ENCODE results near the gene C20orf202.
A peak's percentile ranks its signal among the peaks of the same experiment; 100 is the strongest.

Gene C20orf202

DNA sequence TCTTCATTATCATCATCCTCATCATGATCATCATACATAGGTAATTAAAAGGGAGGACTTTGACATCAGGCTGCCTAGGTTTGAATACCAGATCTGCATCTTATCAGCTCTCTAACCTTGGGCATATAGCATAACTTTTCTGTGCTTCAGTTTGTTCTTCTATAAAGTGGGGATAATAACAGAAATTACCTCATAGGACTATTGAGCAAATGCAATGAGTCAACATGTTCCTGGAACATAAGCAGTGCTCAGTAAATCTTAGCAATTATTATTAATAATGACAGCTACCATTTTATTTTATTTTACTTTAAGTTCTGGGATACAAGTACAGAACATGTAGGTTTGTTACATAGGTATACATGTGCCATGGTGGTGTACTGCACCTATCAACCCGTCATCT is 7.2 kb downstream of the C20orf202 start:
- no peaks in the 10 kb centered on the region for H3K9me3 ChIP-seq (ENCODE audit: insufficient read depth, low read length, severe bottlenecking)
- no peak overlapping the region for H3K4me3 ChIP-seq (ENCODE audit: low read depth in 1 of 2, low read length in 2 of 2)
- H3K4me2 ChIP-seq (ENCODE audit: insufficient read depth, low read length): no peak overlapping the region
- ATAC-seq (ENCODE audit: insufficient read depth, low read depth) (no peak), DNase-seq (no peak)
- no peak for TF ChIP-seq EZH2 (IDR thresholded peaks at IDR 0.05; ENCODE audit: borderline replicate concordance, low read depth, low read length, severe bottlenecking)
- TF ChIP-seq, protein P1, sequence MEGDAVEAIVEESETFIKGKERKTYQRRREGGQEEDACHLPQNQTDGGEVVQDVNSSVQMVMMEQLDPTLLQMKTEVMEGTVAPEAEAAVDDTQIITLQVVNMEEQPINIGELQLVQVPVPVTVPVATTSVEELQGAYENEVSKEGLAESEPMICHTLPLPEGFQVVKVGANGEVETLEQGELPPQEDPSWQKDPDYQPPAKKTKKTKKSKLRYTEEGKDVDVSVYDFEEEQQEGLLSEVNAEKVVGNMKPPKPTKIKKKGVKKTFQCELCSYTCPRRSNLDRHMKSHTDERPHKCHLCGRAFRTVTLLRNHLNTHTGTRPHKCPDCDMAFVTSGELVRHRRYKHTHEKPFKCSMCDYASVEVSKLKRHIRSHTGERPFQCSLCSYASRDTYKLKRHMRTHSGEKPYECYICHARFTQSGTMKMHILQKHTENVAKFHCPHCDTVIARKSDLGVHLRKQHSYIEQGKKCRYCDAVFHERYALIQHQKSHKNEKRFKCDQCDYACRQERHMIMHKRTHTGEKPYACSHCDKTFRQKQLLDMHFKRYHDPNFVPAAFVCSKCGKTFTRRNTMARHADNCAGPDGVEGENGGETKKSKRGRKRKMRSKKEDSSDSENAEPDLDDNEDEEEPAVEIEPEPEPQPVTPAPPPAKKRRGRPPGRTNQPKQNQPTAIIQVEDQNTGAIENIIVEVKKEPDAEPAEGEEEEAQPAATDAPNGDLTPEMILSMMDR (IDR thresholded peaks at IDR 0.05; ENCODE audit: borderline replicate concordance, extremely low read depth, low read length, poor library complexity, severe bottlenecking): no peak
- H2AFZ ChIP-seq (ENCODE audit: low read depth, low read length): no peak overlapping the region
- H3K79me2 ChIP-seq (ENCODE audit: insufficient read depth, low read length): no peaks in the 10 kb centered on the region
- H3K4me1 ChIP-seq (ENCODE audit: insufficient read depth, low read length): no peaks in the 10 kb centered on the region
- H3K9ac ChIP-seq (ENCODE audit: low read depth, low read length): no peak overlapping the region
- no peaks in the 10 kb centered on the region for H3K36me3 ChIP-seq (ENCODE audit: insufficient read depth, low read length)
- H3K27ac ChIP-seq (ENCODE audit: low read length): no peak overlapping the region
- peaks cover 16% of the 10 kb centered on the region for H3K27me3 ChIP-seq (ENCODE audit: insufficient read depth, low read length, poor library complexity)
- no peaks in the 10 kb centered on the region for H4K20me1 ChIP-seq (ENCODE audit: insufficient read depth, low read length)

GRCh38 chr20:1212023-1212422 is 8.8 kb downstream of the C20orf202 start:
- TF ChIP-seq, protein P1 (IDR thresholded peaks at IDR 0.05; ENCODE audit: borderline replicate concordance, extremely low read depth, low read length, poor library complexity, severe bottlenecking): no peak
- no peak for TF ChIP-seq EZH2 (IDR thresholded peaks at IDR 0.05; ENCODE audit: borderline replicate concordance, low read depth, low read length, severe bottlenecking)
- no peak overlapping the region for H3K27ac ChIP-seq (ENCODE audit: low read length)
- H3K27me3 ChIP-seq (ENCODE audit: insufficient read depth, low read length, poor library complexity): peaks cover 16% of the 10 kb centered on the region
- no peak overlapping the region for H2AFZ ChIP-seq (ENCODE audit: low read depth, low read length)
- ATAC-seq (ENCODE audit: insufficient read depth, low read depth) (no peak), DNase-seq (no peak)
- H3K9me3 ChIP-seq (ENCODE audit: insufficient read depth, low read length, severe bottlenecking): no peaks in the 10 kb centered on the region
- H3K4me2 ChIP-seq (ENCODE audit: insufficient read depth, low read length): no peak overlapping the region
- no peaks in the 10 kb centered on the region for H3K4me1 ChIP-seq (ENCODE audit: insufficient read depth, low read length)
- H3K79me2 ChIP-seq (ENCODE audit: insufficient read depth, low read length): no peaks in the 10 kb centered on the region
- H4K20me1 ChIP-seq (ENCODE audit: insufficient read depth, low read length): no peaks in the 10 kb centered on the region
- H3K4me3 ChIP-seq (ENCODE audit: low read depth in 1 of 2, low read length in 2 of 2): no peak overlapping the region
- H3K36me3 ChIP-seq (ENCODE audit: insufficient read depth, low read length): no peaks in the 10 kb centered on the region
- H3K9ac ChIP-seq (ENCODE audit: low read depth, low read length): no peak overlapping the region

DNA sequence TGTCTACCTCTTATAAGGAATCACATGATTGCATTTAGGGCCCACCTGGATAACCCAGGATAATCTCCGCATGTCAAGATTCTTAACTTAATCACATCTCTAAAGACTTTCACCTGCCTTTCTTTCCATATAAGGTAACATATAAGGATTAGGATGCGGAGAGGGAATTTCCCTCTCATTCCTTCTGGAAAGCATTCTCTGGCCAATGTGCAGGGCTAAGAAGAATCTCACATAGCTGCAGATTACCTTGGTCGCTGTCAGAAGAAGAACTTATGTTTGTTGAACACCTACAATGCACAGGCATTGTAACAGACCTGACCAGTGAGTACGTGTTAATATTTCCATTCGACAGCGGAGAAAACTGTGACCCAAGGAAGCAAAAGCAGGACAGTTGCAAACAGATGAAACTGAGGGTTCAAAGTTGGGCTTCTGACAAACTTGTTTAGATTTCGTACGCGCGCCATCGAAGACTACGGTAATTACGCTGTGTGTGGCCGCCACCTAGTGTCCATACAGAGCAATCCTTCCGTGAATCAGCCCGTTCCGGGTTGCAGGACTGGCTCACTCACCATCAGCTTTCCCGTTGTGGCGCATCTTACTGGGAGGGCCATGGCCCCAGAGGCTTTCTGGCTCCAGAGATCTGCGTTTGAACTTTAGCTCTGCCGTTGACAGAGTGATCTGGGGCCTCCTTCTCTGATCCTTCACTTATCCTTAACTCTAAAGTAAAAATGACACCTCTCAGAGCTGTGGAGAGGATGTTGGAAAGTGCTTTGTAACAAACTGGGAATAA is 9.5 kb downstream of the C20orf202 start:
- Histone ChIP-seq H2AFZ (ENCODE audit: low read depth, low read length) (no peak overlapping the region), H3K36me3 (ENCODE audit: insufficient read depth, low read length) (no peaks in the 10 kb centered on the region), H3K27ac (ENCODE audit: low read length) (no peak overlapping the region), H3K4me2 (ENCODE audit: insufficient read depth, low read length) (no peak overlapping the region), H3K9ac (ENCODE audit: low read depth, low read length) (no peak overlapping the region), H4K20me1 (ENCODE audit: insufficient read depth, low read length) (no peaks in the 10 kb centered on the region), H3K9me3 (ENCODE audit: insufficient read depth, low read length, severe bottlenecking) (no peaks in the 10 kb centered on the region), H3K79me2 (ENCODE audit: insufficient read depth, low read length) (no peaks in the 10 kb centered on the region), H3K4me3 (ENCODE audit: low read depth in 1 of 2, low read length in 2 of 2) (no peak overlapping the region), H3K4me1 (ENCODE audit: insufficient read depth, low read length) (no peaks in the 10 kb centered on the region), H3K27me3 (ENCODE audit: insufficient read depth, low read length, poor library complexity) (peaks cover 16% of the 10 kb centered on the region)
- DNase-seq (peak; percentile 38), ATAC-seq (ENCODE audit: insufficient read depth, low read depth) (peak; percentile 70)
- no peak for TF ChIP-seq EZH2 (IDR thresholded peaks at IDR 0.05; ENCODE audit: borderline replicate concordance, low read depth, low read length, severe bottlenecking)
- TF ChIP-seq, protein P1 (IDR thresholded peaks at IDR 0.05; ENCODE audit: borderline replicate concordance, extremely low read depth, low read length, poor library complexity, severe bottlenecking): peak; percentile 81

All from DND-41 (cell line).